ENCODE data around the gene CYBB.

CYBB gene

DNA sequence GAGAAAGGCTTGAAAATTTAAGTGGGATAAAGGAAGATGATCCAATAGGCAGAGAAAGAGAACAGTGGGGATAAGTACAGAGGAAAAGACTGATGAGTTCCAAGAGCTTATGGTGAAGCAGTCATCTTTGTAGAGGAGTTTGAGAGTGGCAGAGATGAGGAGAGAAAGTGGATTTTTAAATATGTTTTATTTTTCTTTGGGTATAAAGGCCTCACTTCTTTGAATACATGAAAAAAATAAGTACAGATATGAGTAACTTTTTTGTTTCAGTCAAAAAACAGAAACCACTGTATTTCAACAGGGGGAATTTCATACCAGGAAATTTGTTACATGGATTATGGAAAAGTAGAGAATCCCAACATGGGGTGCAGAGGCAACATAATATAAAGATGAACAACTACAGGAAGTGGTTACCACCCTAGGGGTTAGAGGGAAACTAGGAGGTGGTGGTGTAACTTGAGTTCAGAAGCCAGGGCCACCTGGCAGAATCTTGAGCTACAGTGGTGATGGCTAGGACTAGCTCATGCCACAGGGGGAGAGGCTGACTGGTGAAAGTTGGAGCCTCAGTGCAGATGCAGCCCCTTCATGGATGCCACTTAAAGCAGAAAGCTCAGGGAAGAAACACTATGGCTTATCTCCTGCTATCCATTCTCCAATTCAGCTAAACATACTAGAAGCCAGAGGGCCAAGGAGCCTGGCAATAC is 3.4 kb upstream of the CYBB start:
- no peak overlapping the region for H3K27ac ChIP-seq (ENCODE audit: extremely low read depth, low read depth, low read length)
- H3K4me3 ChIP-seq (ENCODE audit: low read depth, low read length), result no peak overlapping the region
- no peaks in the 10 kb centered on the region for H3K9me3 ChIP-seq (ENCODE audit: control insufficient read depth, insufficient read depth, low read depth, low read length)
- ChIA-PET CTCF (no interaction called here), POLR2A (no interaction called here)
- no peak for TF ChIP-seq IKZF3 (tag by site-specific recombination; IDR thresholded peaks at IDR 0.05)
- TF ChIP-seq ZNF2 (tag by site-specific recombination; IDR thresholded peaks at IDR 0.05), result no peak
- TF ChIP-seq ZNF792 (tag by site-specific recombination; IDR thresholded peaks at IDR 0.05), result no peak
- no peak for TF ChIP-seq ZNF521 (tag by site-specific recombination; IDR thresholded peaks at IDR 0.05)
- TF ChIP-seq ZNF19 (tag by site-specific recombination; IDR thresholded peaks at IDR 0.05; ENCODE audit: low read depth), result no peak
- TF ChIP-seq HOXD13 (CRISPR knock-in tag; IDR thresholded peaks at IDR 0.05; ENCODE audit: borderline replicate concordance), result no peak
- TF ChIP-seq ZFP3 (tag by site-specific recombination; IDR thresholded peaks at IDR 0.05; ENCODE audit: low read depth), result no peak
- no peak for TF ChIP-seq ZNF140 (tag by site-specific recombination; IDR thresholded peaks at IDR 0.05)
- TF ChIP-seq ZNF658 (tag by site-specific recombination; IDR thresholded peaks at IDR 0.05), result no peak
- TF ChIP-seq ZNF248 (tag by site-specific recombination; IDR thresholded peaks at IDR 0.05), result no peak
- no peak for TF ChIP-seq ZNF433 (tag by site-specific recombination; IDR thresholded peaks at IDR 0.05; ENCODE audit: low read depth)
- no peak for TF ChIP-seq ZNF324 (tag by site-specific recombination; IDR thresholded peaks at IDR 0.05)
- TF ChIP-seq GLI4 (tag by site-specific recombination; IDR thresholded peaks at IDR 0.05), result no peak
- no peak for TF ChIP-seq ZNF777 (tag by site-specific recombination; IDR thresholded peaks at IDR 0.05; ENCODE audit: borderline replicate concordance)
- TF ChIP-seq ZNF426 (tag by site-specific recombination; IDR thresholded peaks at IDR 0.05), result no peak
- TF ChIP-seq ZNF785 (tag by site-specific recombination; IDR thresholded peaks at IDR 0.05), result no peak
- TF ChIP-seq ZNF558 (tag by site-specific recombination; IDR thresholded peaks at IDR 0.05), result no peak
- no peak for TF ChIP-seq PRDM1 (tag by site-specific recombination; IDR thresholded peaks at IDR 0.05)
- no peak for TF ChIP-seq ZNF133 (tag by site-specific recombination; IDR thresholded peaks at IDR 0.05)
- H3K36me3 ChIP-seq (ENCODE audit: control insufficient read depth in 2 of 2, insufficient read depth in 1 of 2, low read length in 2 of 2), result no peaks in the 10 kb centered on the region
- H3K4me1 ChIP-seq (ENCODE audit: control insufficient read depth, insufficient read depth, low read length), result no peaks in the 10 kb centered on the region

DNA sequence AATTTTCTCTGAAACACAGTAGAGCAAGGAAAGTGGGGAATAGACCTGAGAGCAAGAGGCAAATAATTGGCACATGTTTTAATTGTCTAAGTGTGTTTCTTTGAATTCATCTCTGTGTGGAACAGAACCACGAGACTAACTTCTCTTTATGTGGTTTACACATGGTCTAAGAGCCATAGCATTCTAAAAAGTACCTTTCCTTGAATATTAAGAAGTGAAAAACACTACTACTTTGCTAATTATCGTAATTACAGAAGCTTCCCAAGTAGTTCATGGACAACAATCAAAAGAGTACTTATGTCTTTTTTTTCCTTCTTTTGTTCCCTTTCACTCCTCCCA is 2.9 kb upstream of the CYBB start:
- Histone ChIP-seq H3K4me3 (ENCODE audit: low read depth, low read length) (no peak overlapping the region), H3K9me3 (ENCODE audit: control insufficient read depth, insufficient read depth, low read depth, low read length) (no peaks in the 10 kb centered on the region), H3K4me1 (ENCODE audit: control insufficient read depth, insufficient read depth, low read length) (no peaks in the 10 kb centered on the region), H3K27ac (ENCODE audit: extremely low read depth, low read depth, low read length) (no peak overlapping the region), H3K36me3 (ENCODE audit: control insufficient read depth in 2 of 2, insufficient read depth in 1 of 2, low read length in 2 of 2) (no peaks in the 10 kb centered on the region)
- ChIA-PET POLR2A (no interaction called here), CTCF (no interaction called here)
- TF ChIP-seq ZNF830 (tag by site-specific recombination; IDR thresholded peaks at IDR 0.05; ENCODE audit: low read depth) (no peak), ZNF558 (tag by site-specific recombination; IDR thresholded peaks at IDR 0.05) (no peak), OSR2 (tag by site-specific recombination; IDR thresholded peaks at IDR 0.05) (no peak), ZNF112 (tag by site-specific recombination; IDR thresholded peaks at IDR 0.05) (no peak), ZNF433 (tag by site-specific recombination; IDR thresholded peaks at IDR 0.05; ENCODE audit: low read depth) (no peak), ZSCAN30 (tag by site-specific recombination; IDR thresholded peaks at IDR 0.05) (no peak), ZNF155 (tag by site-specific recombination; IDR thresholded peaks at IDR 0.05) (no peak)
- TF ChIP-seq, protein P1, sequence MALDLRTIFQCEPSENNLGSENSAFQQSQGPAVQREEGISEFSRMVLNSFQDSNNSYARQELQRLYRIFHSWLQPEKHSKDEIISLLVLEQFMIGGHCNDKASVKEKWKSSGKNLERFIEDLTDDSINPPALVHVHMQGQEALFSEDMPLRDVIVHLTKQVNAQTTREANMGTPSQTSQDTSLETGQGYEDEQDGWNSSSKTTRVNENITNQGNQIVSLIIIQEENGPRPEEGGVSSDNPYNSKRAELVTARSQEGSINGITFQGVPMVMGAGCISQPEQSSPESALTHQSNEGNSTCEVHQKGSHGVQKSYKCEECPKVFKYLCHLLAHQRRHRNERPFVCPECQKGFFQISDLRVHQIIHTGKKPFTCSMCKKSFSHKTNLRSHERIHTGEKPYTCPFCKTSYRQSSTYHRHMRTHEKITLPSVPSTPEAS (tag by site-specific recombination; IDR thresholded peaks at IDR 0.05), result no peak
- TF ChIP-seq, protein P2, sequence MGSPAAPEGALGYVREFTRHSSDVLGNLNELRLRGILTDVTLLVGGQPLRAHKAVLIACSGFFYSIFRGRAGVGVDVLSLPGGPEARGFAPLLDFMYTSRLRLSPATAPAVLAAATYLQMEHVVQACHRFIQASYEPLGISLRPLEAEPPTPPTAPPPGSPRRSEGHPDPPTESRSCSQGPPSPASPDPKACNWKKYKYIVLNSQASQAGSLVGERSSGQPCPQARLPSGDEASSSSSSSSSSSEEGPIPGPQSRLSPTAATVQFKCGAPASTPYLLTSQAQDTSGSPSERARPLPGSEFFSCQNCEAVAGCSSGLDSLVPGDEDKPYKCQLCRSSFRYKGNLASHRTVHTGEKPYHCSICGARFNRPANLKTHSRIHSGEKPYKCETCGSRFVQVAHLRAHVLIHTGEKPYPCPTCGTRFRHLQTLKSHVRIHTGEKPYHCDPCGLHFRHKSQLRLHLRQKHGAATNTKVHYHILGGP (tag by site-specific recombination; IDR thresholded peaks at IDR 0.05), result no peak
- TF ChIP-seq, protein P3, sequence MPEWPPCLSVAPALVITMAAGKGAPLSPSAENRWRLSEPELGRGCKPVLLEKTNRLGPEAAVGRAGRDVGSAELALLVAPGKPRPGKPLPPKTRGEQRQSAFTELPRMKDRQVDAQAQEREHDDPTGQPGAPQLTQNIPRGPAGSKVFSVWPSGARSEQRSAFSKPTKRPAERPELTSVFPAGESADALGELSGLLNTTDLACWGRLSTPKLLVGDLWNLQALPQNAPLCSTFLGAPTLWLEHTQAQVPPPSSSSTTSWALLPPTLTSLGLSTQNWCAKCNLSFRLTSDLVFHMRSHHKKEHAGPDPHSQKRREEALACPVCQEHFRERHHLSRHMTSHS (tag by site-specific recombination; IDR thresholded peaks at IDR 0.05), result no peak

Measured in HEK293 (cell line).